Nephron (organoid): Measurements from ENCODE around the gene ELOVL7.
"Not testable (repeated sequence)": the region's sequence is repeated elsewhere in the genome, so short reads cannot be mapped to it uniquely, and the experiment has no call there.

Source experiments
- H3K27ac Mint-ChIP-seq, 3 experiments: 2 replicates each; pipeline ENCODE4 v1.8.0; 2020; ENCODE audit warnings: mixed read lengths in 3 of 3, mild to moderate bottlenecking in 2 of 3, moderate library complexity in 1 of 3
- H3K27me3 Mint-ChIP-seq: 2 replicates; pipeline ENCODE4 v1.8.0; 2021; ENCODE audit warnings: low read depth, mild to moderate bottlenecking, moderate library complexity, mixed read lengths
- H3K36me3 Mint-ChIP-seq: 2 replicates; pipeline ENCODE4 v1.8.0; 2020; ENCODE audit warnings: low read depth, mixed read lengths
- H3K4me1 Mint-ChIP-seq: 2 replicates; pipeline ENCODE4 v1.8.0; 2020; ENCODE audit warnings: mixed read lengths
- H3K4me3 Mint-ChIP-seq, 3 experiments: 2 replicates each; pipeline ENCODE4 v1.8.0; 2020; ENCODE audit warnings: mild to moderate bottlenecking in 3 of 3, mixed read lengths in 3 of 3, moderate library complexity in 2 of 3
- H3K9me3 Mint-ChIP-seq: 2 replicates; pipeline ENCODE4 v1.8.0; 2020; ENCODE audit warnings: mixed read lengths
- TF ChIP-seq, protein P1 (sequence below), 3 experiments: fragments of 200-600 bp; sonication (generic); IDR thresholded peaks; one replicate each; pipeline ENCODE4 v1.5.0; 2021; ENCODE audit warnings: antibody characterized with exemption in 3 of 3; ENCODE audit not compliant: unreplicated experiment in 3 of 3

The ELOVL7 gene

DNA sequence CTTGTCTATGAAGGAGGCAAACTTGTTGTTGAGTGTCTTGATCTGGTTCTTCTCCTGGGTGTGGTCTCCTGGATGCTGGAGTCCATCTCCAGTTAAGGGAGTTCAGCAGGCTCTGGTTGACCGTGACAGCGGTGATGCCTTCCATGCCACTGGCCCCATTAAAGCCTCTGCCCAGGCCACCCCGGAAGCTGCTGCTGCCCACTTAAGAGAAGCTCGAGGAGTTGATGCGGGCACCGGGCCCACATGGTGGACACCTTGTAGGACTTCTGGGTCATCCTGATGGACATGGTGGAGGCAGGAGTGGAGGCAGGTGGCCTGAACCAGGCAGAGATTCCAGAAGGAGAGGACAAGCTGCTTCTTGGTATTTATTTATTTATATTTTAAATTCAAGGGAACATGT is 99.4 kb downstream of the ELOVL7 start:
- TF ChIP-seq, protein P1, sequence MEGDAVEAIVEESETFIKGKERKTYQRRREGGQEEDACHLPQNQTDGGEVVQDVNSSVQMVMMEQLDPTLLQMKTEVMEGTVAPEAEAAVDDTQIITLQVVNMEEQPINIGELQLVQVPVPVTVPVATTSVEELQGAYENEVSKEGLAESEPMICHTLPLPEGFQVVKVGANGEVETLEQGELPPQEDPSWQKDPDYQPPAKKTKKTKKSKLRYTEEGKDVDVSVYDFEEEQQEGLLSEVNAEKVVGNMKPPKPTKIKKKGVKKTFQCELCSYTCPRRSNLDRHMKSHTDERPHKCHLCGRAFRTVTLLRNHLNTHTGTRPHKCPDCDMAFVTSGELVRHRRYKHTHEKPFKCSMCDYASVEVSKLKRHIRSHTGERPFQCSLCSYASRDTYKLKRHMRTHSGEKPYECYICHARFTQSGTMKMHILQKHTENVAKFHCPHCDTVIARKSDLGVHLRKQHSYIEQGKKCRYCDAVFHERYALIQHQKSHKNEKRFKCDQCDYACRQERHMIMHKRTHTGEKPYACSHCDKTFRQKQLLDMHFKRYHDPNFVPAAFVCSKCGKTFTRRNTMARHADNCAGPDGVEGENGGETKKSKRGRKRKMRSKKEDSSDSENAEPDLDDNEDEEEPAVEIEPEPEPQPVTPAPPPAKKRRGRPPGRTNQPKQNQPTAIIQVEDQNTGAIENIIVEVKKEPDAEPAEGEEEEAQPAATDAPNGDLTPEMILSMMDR (IDR thresholded peaks at IDR 0.05; ENCODE audit: unreplicated experiment in 3 of 3): no peak
- no peak overlapping the region for H3K4me3 Mint-ChIP-seq
- H3K27ac Mint-ChIP-seq: no peak overlapping the region
- H3K4me1 Mint-ChIP-seq: no peaks in the 10 kb centered on the region
- H3K27me3 Mint-ChIP-seq: no peaks in the 10 kb centered on the region
- H3K9me3 Mint-ChIP-seq: peaks cover 16% of the 10 kb centered on the region
- peaks cover 7% of the 10 kb centered on the region for H3K36me3 Mint-ChIP-seq

DNA sequence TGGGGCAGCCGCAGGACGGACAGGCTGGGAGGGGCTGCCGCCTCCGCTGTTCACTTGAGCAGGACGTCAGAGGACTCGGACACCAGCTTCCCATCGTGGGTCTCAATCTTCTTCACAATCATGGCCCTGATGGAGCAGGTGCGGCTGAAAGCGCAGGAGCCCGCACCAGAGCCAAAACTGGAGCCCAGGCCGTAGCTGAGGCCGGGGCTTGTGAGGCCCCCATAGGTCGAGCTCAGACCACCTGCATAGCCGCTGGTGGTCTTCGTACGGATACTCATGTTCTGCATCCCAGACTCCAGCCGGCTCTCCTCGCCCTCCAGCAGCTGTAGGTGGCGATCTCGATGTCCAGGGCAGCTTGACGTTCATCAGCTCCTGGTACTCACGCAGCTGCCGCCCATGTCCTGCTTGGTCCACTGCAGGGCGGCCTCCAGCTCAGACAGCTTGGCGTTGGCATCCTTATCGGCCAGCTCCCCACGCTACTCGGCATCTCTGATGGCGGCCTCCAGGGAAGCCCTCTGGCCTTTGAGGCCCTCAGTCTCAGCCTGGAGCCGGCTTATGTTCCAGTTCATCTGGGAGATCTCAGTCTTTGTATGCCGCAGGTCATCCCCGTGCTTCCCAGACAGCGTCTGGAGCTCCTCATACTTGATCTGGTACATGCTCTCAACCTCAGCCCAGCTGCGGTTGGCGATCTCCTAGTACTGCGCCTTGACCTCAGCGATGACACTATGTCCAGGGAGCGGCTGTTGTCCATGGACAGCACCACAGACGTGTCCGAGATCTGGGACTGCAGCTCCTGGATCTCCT is 100.4 kb downstream of the ELOVL7 start:
- TF ChIP-seq, protein P1 (IDR thresholded peaks at IDR 0.05; ENCODE audit: unreplicated experiment in 3 of 3): no peak
- H3K27me3 Mint-ChIP-seq: no peaks in the 10 kb centered on the region
- no peak overlapping the region for H3K27ac Mint-ChIP-seq
- H3K36me3 Mint-ChIP-seq: peaks cover 7% of the 10 kb centered on the region
- no peaks in the 10 kb centered on the region for H3K4me1 Mint-ChIP-seq
- H3K9me3 Mint-ChIP-seq: peaks cover 16% of the 10 kb centered on the region
- H3K4me3 Mint-ChIP-seq: no peak overlapping the region

DNA sequence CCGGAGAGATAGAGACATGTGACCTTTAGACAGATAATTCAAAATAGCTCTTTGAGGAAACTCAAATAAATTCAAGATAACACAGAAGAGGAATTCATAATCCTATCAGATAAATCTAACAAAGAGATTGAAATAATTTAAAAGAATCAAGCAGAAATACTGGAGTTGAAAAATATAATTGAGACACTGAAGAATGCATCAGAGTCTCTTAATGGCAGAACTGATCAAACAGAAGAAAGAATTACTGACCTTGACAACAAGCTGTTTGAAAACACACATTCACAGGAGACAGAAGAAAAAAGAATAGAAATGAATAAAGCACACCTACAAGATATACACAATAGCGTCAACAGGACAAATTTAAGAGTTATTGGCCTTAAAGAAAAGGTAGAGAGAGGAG is 103.7 kb downstream of the ELOVL7 start:
- no peak overlapping the region for H3K4me3 Mint-ChIP-seq
- no peaks in the 10 kb centered on the region for H3K27me3 Mint-ChIP-seq
- no peak overlapping the region for H3K27ac Mint-ChIP-seq
- TF ChIP-seq, protein P1 (IDR thresholded peaks at IDR 0.05; ENCODE audit: unreplicated experiment in 3 of 3): no peak
- H3K9me3 Mint-ChIP-seq: peaks cover 18% of the 10 kb centered on the region
- no peaks in the 10 kb centered on the region for H3K4me1 Mint-ChIP-seq
- H3K36me3 Mint-ChIP-seq: peaks cover 7% of the 10 kb centered on the region

DNA sequence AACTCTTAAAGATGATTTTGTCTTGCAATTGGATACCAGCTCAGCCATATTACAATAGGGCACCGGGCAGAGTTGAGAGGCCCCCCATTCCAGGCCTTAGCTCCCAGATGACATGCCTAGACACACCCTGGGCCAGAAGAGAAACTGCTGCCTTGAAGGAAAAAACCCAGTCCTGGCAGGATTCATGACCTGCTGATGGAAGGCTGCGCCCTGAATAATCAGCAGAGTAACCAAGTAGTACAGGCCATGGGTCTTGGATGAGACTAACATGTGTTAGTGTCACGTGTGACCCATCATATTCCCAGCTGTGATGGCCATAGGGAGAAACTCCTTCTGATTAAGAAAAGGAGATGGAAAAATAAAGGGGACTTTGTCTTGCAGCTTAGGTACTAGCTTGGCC is 105.1 kb downstream of the ELOVL7 start:
- peaks cover 7% of the 10 kb centered on the region for H3K36me3 Mint-ChIP-seq
- peaks cover 18% of the 10 kb centered on the region for H3K9me3 Mint-ChIP-seq
- TF ChIP-seq, protein P1 (IDR thresholded peaks at IDR 0.05; ENCODE audit: unreplicated experiment in 3 of 3): no peak
- H3K4me3 Mint-ChIP-seq: no peak overlapping the region
- no peaks in the 10 kb centered on the region for H3K27me3 Mint-ChIP-seq
- no peak overlapping the region for H3K27ac Mint-ChIP-seq
- no peaks in the 10 kb centered on the region for H3K4me1 Mint-ChIP-seq

DNA sequence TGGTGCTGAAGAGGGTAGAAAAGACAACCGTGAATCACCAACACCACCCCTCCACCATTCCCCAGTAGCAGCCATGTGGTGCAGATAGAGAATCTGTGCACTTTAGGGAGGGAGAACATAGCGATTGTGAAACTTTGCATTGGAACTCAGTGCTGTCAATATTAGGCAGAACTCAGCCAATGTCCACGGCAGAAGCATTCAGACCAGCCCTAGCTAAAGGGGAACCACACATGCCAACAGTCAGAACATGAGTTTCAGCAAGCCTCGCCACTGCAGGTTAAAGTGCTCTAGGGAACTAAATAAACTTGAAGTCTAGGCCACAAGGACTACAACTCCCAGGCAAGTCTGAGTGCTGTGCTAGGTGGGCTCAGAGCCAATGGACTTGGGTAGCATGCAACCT is 105.6 kb downstream of the ELOVL7 start:
- Mint-ChIP-seq H3K36me3 (peaks cover 7% of the 10 kb centered on the region), H3K4me3 (no peak overlapping the region), H3K4me1 (no peaks in the 10 kb centered on the region), H3K9me3 (peaks cover 18% of the 10 kb centered on the region), H3K27ac (no peak overlapping the region), H3K27me3 (no peaks in the 10 kb centered on the region)
- TF ChIP-seq, protein P1 (IDR thresholded peaks at IDR 0.05; ENCODE audit: unreplicated experiment in 3 of 3): no peak

DNA sequence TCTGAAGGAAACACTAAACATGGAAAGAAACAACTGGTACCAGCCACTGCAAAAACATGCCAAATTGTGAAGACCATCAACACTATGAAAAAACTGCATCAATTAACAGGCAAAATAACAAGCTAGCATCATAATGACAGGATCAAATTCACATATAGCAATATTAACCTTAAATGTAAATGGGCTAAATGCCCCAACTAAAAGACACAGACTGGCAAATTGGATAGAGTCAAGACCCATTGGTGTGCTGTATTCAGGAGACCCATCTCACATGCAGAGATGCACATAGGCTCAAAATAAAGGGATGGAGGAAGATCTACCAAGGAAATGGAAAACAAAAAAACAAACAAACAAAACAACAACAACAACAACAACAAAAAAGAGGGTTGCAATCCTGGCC is 113.2 kb downstream of the ELOVL7 start:
- H3K27ac Mint-ChIP-seq, H3K36me3 Mint-ChIP-seq: not testable (repeated sequence)

More for the DNA sequence above, 113.2 kb downstream of the ELOVL7 start:
- H3K27me3 Mint-ChIP-seq, H3K4me1 Mint-ChIP-seq, H3K9me3 Mint-ChIP-seq, H3K4me3 Mint-ChIP-seq: not testable (repeated sequence)
